A673 (cell line): ENCODE measurements around the gene SIRPD. TPM values are rescaled to one million over a fixed set of nuclear protein-coding genes. Genes with fewer than 3 reads are reported as not detected.

ENCODE experiments used
- BruUV-seq: library from RNA; stranded (reverse); fragments of 400-500 nt; replicated peaks from 2 replicates; lab custom pipeline; 2021; lab: Mats Ljungman, UMichigan
- CTCF ChIA-PET: fragments of 300-600 bp; sonication (Branson Sonifier 250); formaldehyde crosslinking; loops from one replicate; lab custom pipeline; 2022; ENCODE audit warnings: antibody characterized with exemption; lab: Charles Lee
- POLR2A ChIA-PET: fragments of 300-600 bp; sonication (Branson Sonifier 250); formaldehyde crosslinking; loops from one replicate; lab custom pipeline; 2022; ENCODE audit warnings: antibody characterized with exemption; ENCODE audit not compliant: low non-redundant PET; lab: Charles Lee
- DNase-seq: peaks from one replicate; pipeline ENCODE4 v3.0.0-alpha.2; 2015; ENCODE audit warnings: low spot score
- H3K27ac ChIP-seq: fragments of 200-600 bp; sonication (generic); 2 replicates; pipeline ENCODE4 v1.5.1; 2016; ENCODE audit warnings: mixed run types, low read depth, mild to moderate bottlenecking, mixed read lengths, antibody characterized with exemption, low read length; ENCODE audit not compliant: poor library complexity, severe bottlenecking
- H3K27me3 ChIP-seq: fragments of 200-600 bp; sonication (generic); replicated peaks from 2 replicates; pipeline ENCODE4 v1.6.1; 2017; ENCODE audit warnings: mixed run types, low read depth, mild to moderate bottlenecking, mixed read lengths, antibody characterized with exemption, low read length; ENCODE audit not compliant: insufficient read depth, poor library complexity
- H3K36me3 ChIP-seq: fragments of 200-600 bp; sonication (generic); 2 replicates; pipeline ENCODE4 v1.6.1; 2016; ENCODE audit warnings: mixed run types, mild to moderate bottlenecking, mixed read lengths, antibody characterized with exemption, low read length; ENCODE audit not compliant: insufficient read depth, poor library complexity, severe bottlenecking
- H3K4me1 ChIP-seq: fragments of 200-600 bp; sonication (generic); 2 replicates; pipeline ENCODE4 v1.6.1; 2017; ENCODE audit warnings: mixed run types, mild to moderate bottlenecking, mixed read lengths, antibody characterized with exemption, low read length; ENCODE audit not compliant: insufficient read depth, poor library complexity, severe bottlenecking
- H3K4me3 ChIP-seq: fragments of 200-600 bp; sonication (generic); 2 replicates; pipeline ENCODE4 v1.5.1; 2016; ENCODE audit warnings: low read depth, mixed run types, mild to moderate bottlenecking, mixed read lengths, low read length; ENCODE audit not compliant: poor library complexity, severe bottlenecking
- H3K9me3 ChIP-seq: fragments of 200-600 bp; sonication (generic); 2 replicates; pipeline ENCODE4 v1.6.1; 2016; ENCODE audit warnings: mixed run types, low read depth, mild to moderate bottlenecking, mixed read lengths, antibody characterized with exemption, low read length; ENCODE audit not compliant: poor library complexity, severe bottlenecking
- CTCF ChIP-seq: fragments of 300-800, 200-600 bp; sonication (generic); conservative IDR thresholded peaks from 2 replicates; pipeline ENCODE4 v1.5.1; 2017; ENCODE audit warnings: low read depth, mild to moderate bottlenecking, antibody characterized with exemption, low read length, moderate library complexity, mixed read lengths
- EZH2 ChIP-seq: fragments of 200-600 bp; sonication (generic); IDR thresholded peaks from 2 replicates; pipeline ENCODE4 v1.6.1; 2017; ENCODE audit warnings: borderline replicate concordance, low read depth, mild to moderate bottlenecking, mixed read lengths, antibody characterized with exemption, low read length; ENCODE audit not compliant: poor library complexity, severe bottlenecking
- intact Hi-C: fragments of 100-400 bp; cut with micrococcal nuclease; formaldehyde crosslinking; loops from one replicate; pipeline ENCODE4 v1.10.0; 2022; ENCODE audit not compliant: unreplicated experiment
- total RNA-seq: library from RNA; stranded (reverse); gene quantifications from 2 replicates; pipeline ENCODE4 v1.2.3, GENCODE V29; 2021

SIRPD gene
- total RNA-seq, 1 experiment from 2014 or later: not detected

- CTCF ChIA-PET: interaction anchor here (1.0 to 1.6 kb wide), 2 partner anchors 226 to 269 kb away, joined by 3 to 14 read pairs; no protein-coding TSS in a partner anchor
- no peak overlapping the region for H3K4me3 ChIP-seq
- no peaks in the 10 kb centered on the region for H3K36me3 ChIP-seq
- POLR2A ChIA-PET: no interaction called here
- intact Hi-C loops: loop anchor here (5.0 kb wide), 1 partner anchor 269 kb away; no protein-coding TSS in a partner anchor
- H3K27ac ChIP-seq: no peak overlapping the region
- no peaks in the 10 kb centered on the region for H3K4me1 ChIP-seq
- no peaks in the 10 kb centered on the region for H3K9me3 ChIP-seq
- no TSS peak for BruUV-seq
- TF ChIP-seq CTCF: no peak
- no peak for TF ChIP-seq EZH2
- peak; percentile 35 for DNase-seq
- peaks cover 6% of the 10 kb centered on the region for H3K27me3 ChIP-seq
Measured at GRCh38 chr20:1508574-1508973, 48.9 kb downstream of the SIRPD start.

DNA sequence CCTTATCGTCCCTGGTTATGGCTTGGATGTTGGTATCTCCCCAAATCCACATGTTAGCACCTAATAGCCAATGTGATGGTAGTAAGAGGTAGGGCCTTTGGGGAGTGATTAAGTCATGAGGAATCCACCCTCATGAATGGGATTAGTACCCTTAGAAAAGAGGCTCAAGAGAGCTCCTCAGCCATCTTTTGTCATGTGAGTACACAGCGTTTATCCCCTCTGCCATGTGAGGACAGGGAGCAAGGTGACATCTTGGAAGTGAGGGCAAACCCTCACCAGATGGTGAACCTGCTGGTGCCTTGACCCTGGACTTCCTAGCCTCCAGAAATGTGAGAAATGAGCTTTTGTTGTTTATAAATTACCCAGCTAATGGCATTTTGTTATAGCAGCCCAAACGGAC lies 50.2 kb downstream of the SIRPD start:
- no TSS peak for BruUV-seq
- Histone ChIP-seq H3K4me3 (no peak overlapping the region), H3K9me3 (no peaks in the 10 kb centered on the region), H3K27ac (no peak overlapping the region), H3K36me3 (no peaks in the 10 kb centered on the region), H3K27me3 (peaks cover 6% of the 10 kb centered on the region), H3K4me1 (no peaks in the 10 kb centered on the region)
- intact Hi-C loops: loop anchor here (5.0 kb wide), 1 partner anchor 270 kb away; no protein-coding TSS in a partner anchor
- DNase-seq: no peak
- CTCF ChIA-PET: interaction anchor here (1.8 kb wide), 1 partner anchor 270 kb away, joined by 4 read pairs; no protein-coding TSS in a partner anchor
- no peak for TF ChIP-seq CTCF
- POLR2A ChIA-PET: no interaction called here

DNA sequence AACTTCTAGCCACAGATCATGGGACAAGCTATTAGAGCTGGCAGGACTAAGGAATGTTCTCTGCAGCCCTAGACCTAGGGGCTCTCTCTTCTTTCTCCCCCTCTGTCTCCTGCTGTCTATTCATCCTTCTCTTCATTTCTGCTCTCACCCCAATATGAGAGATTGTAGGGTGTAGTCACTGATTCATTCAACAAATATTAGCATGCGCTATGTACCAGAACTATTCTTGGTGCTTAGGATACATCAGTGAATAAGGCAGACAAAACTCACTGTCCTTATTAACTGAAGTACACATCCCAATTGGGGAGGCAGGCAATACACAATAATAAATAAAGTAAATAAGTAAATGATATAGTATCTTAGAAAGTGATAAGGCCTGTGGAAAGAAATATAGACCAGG lies 51.6 kb downstream of the SIRPD start:
- ChIA-PET CTCF (interaction anchor here (1.8 kb wide), 1 partner anchor 271 kb away, joined by 4 read pairs; no protein-coding TSS in a partner anchor), POLR2A (no interaction called here)
- H3K4me1 ChIP-seq: no peaks in the 10 kb centered on the region
- TF ChIP-seq EZH2 (no peak), CTCF (no peak)
- intact Hi-C loops: loop anchor here (5.0 kb wide), 1 partner anchor 271 kb away; no protein-coding TSS in a partner anchor
- H3K9me3 ChIP-seq: no peaks in the 10 kb centered on the region
- peaks cover 5% of the 10 kb centered on the region for H3K27me3 ChIP-seq
- BruUV-seq: no TSS peak
- H3K27ac ChIP-seq: no peak overlapping the region
- H3K36me3 ChIP-seq: no peaks in the 10 kb centered on the region
- H3K4me3 ChIP-seq: no peak overlapping the region
- no peak for DNase-seq
